Transverse colon (tissue), 3 donors: Measurements from ENCODE around the gene EHMT1.

ENCODE experiments used
- CTCF ChIP-seq, 5 experiments: fragments of 200-600 bp in 3 of 5; fragments of 450-650 bp in 2 of 5; sonication (generic) in 3 of 5; IDR thresholded peaks; 1 replicate in 2 of 5; 2 replicates in 3 of 5; pipeline ENCODE4 v1.5.1; 2016 to 2017; ENCODE audit warnings: antibody characterized with exemption in 5 of 5, inconsistent platforms in 3 of 5, mild to moderate bottlenecking in 2 of 5, moderate library complexity in 1 of 5
- POLR2A ChIP-seq: fragments of 450-650 bp; IDR thresholded peaks from one replicate; pipeline ENCODE4 v1.6.1; 2016; ENCODE audit warnings: antibody characterized with exemption, mild to moderate bottlenecking, moderate library complexity

DNA sequence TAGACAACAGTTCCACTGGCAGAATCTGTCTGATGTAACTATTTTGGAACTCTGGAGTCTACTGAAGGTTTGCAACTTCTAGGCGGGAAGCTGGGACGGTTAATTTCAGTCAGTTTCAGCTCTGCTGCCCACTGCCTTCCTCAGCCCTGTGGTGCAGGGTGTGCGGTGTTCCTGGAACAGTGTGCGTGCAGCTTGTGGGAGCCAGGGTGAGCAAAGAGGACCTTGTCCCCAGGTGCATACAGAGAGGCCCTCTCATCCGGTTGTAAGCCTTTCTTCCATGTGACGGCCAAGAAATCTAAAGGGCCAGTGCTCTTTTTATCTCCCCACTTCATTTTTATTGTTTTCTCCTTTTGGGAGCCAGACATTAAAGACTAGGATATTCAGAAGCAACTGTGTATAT, 114.6 kb downstream of the EHMT1 start:
- no peak for TF ChIP-seq CTCF (IDR thresholded peaks at IDR 0.05)
- TF ChIP-seq POLR2A: no peak
